GM19099 (cell line): Measurements from ENCODE around the gene RTF2.
A peak's percentile ranks its signal among the peaks of the same experiment; 100 is the strongest.

Source experiments
- POLR2A ChIP-seq: IDR thresholded peaks from 3 replicates; pipeline ENCODE4 v1.6.1; 2011; ENCODE audit warnings: low read depth; ENCODE audit not compliant: insufficient read length; ENCODE audit errors: extremely low read depth

The RTF2 gene

GRCh38 chr20:56468316-56469076, at the start of gene RTF2:
Gene RTF2, plus strand, starts transcription at chr20:56468627. Its CDS starts 71 bp downstream, at chr20:56468698.
- TF ChIP-seq POLR2A: peak; percentile 83

DNA sequence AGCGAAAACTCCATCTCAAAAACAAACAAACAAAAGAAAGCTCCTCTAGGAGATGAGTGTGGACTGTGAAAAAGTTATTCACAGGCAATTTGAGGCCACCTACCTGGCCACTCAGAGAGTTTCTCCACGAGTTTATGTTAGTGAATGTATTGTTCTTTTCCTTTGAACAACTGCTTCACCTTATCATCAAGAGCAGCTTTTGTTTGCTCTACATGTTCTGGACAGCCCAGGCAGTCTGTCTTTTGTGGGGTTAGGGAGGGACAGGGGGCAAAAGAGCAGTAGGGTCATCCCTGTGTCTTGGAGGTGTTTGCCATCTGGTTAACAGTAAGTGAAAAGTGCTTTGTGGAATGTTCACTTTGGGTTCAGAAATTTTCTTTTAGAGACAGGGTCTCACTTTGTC, 48.4 kb upstream of the RTF2 start:
- no peak for TF ChIP-seq POLR2A

GRCh38 chr20:56420940-56421688, 47.3 kb upstream of the RTF2 start:
- TF ChIP-seq POLR2A: no peak

DNA sequence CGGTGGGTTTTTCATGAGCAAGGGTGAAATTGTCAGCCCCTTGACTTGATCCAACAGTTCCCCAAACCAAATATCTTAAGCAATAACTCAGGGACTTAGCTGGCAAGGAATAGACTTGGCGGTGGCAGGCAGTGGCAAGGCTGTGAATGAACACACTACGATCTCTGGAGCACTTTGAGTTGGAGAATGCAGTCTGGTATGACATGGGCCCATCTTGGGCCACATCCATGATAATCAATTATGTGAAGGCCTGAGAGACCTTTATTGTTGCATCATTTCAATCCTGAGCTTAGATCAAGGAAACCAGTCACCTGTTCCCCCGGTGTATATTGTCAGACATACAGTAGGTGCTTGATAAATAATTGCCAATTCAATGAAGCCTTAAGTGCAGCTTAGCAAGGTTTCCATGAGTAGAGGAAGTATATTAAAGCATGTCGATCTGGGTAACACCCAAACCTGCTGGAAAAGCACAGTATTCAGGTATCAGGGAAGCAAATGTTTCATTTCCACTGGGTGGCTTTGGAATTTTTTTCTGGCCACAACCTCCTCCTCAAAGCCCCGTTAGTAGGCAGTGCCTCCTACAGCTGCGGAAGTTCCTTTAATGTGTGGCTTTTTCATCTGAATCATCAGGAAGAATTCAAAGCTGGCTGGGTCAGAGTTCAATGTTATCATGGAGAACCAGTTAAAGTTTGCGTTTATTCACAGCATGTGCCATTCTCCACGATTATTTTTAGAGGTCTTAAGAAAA, 46.2 kb upstream of the RTF2 start:
- no peak for TF ChIP-seq POLR2A

DNA sequence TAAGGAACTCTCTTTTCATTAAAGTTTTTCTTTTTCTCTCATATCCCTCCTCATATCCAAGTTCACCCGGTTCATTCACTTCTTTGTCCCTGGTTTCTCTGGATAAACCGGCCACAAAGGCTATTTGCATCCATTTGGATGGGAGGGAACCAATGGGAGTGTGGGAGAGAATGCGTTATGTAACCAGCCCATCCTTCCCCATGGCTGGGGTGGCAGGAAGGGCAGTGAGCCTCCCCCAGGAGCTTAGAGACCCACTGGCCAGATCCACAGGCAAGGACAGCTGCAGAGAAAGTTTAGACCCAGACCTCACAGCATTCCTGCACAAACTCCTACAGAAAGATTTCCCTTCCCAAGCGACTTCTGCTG, 45.6 kb upstream of the RTF2 start:
- TF ChIP-seq POLR2A: no peak

DNA sequence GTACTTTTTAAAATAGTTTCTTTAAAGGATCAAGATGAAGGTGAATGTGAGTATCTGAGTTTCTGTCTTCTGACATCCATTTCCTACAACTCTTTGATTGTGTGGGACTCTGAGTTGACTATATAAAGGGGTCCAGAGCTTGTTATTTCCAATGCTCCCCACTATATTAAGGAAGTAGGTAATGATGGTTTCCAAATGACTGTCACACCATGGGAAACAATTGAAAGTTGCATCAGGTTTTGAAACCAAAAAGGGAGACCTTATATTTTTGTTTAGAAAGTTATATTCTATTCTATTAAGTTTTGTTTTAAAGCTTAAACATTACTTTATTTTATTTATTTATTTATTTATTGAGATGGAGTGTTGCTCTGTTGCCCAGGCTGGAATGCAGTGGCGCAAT, 45.2 kb upstream of the RTF2 start:
- TF ChIP-seq POLR2A: no peak

GRCh38 chr20:56423886-56424285, 44.5 kb upstream of the RTF2 start:
- TF ChIP-seq POLR2A: no peak

GRCh38 chr20:56424931-56425330, 43.5 kb upstream of the RTF2 start:
- no peak for TF ChIP-seq POLR2A

DNA sequence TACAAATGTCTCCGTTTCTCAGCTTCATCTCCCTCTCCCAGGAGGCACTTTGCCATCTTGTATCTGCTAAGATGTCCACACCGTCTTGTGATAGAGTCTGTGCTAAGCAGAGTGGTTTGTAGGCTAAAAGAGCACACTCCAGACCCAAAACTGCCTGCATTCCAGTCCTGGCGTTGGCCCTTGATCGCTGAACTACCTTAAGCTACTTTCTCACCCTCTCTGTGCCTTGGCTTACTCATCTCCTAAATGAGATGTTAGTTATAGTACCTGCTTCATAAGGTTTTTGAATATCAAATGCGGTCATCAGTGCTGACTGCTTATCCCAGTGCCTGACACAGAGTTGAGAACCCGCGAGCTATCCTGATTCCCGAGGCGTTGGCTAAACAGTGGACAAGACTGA, 42.4 kb upstream of the RTF2 start:
- TF ChIP-seq POLR2A: no peak

DNA sequence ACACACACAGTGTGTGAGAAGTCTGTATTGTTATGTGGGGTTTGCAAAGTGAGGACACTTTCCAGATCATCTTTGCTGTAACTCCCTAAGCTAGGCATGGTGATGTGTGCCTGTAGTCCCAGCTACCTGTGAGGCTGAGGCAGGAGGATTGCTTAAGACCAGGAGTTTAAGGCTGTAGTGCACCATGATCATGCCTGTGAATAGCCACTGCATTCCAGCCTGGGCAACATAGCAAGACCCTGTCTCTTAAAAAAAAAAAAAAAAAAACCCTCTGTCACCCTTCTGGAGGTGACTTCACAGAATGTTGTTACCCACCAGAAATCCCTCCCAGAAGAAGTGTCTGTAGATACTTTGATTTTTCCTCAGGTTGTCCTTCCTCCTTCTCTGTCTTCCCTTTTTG, 41.5 kb upstream of the RTF2 start:
- TF ChIP-seq POLR2A: no peak

GRCh38 chr20:56427797-56428196, 40.6 kb upstream of the RTF2 start:
- no peak for TF ChIP-seq POLR2A

GRCh38 chr20:56428410-56428809, 40.0 kb upstream of the RTF2 start:
- TF ChIP-seq POLR2A: no peak

- no peak for TF ChIP-seq POLR2A
Measured at GRCh38 chr20:56428881-56429280, 39.5 kb upstream of the RTF2 start.

GRCh38 chr20:56429502-56429901, 38.9 kb upstream of the RTF2 start:
- TF ChIP-seq POLR2A: no peak

- no peak for TF ChIP-seq POLR2A
Measured at GRCh38 chr20:56429941-56430340, 38.5 kb upstream of the RTF2 start.

- TF ChIP-seq POLR2A: no peak
Measured at GRCh38 chr20:56430461-56430860, 38.0 kb upstream of the RTF2 start.
